ENCODE results near the gene SLC35E4. TPM values are rescaled to one million over a fixed set of nuclear protein-coding genes. Genes with fewer than 3 reads are reported as not detected.
"Not testable (repeated sequence)": the region's sequence is repeated elsewhere in the genome, so short reads cannot be mapped to it uniquely, and the experiment has no call there.

The SLC35E4 gene
- total and polyA plus RNA-seq, 2 experiments from 2014 or later: 1.4 to 5.5 TPM

- Histone ChIP-seq H3K36me3 (replicated peaks; ENCODE audit: insufficient read depth, low read depth) (no peaks in the 10 kb centered on the region), H3K9me2 (replicated peaks; ENCODE audit: insufficient read depth) (no peaks in the 10 kb centered on the region), H3K4me1 (ENCODE audit: insufficient read depth) (no peaks in the 10 kb centered on the region), H3K4me3 (no peak overlapping the region), H3K9me3 (ENCODE audit: low read depth) (no peaks in the 10 kb centered on the region), H3K27me3 (no peaks in the 10 kb centered on the region), H3K4me2 (no peak overlapping the region), H2AFZ (no peak overlapping the region), H3K79me2 (no peaks in the 10 kb centered on the region), H4K20me1 (ENCODE audit: insufficient read depth, poor library complexity, severe bottlenecking) (no peaks in the 10 kb centered on the region), H3K27ac (no peak overlapping the region)
- no peak for DNase-seq (ENCODE audit: low spot score)
- 91% methylated on average over 5 of the region's 5 CpGs for WGBS (ENCODE audit: low lambda C conversion rate, missing lambda C conversion rate)
- TF ChIP-seq EZH2 (IDR thresholded peaks at IDR 0.05; ENCODE audit: borderline replicate concordance) (no peak), EZH2phosphoT487 (IDR thresholded peaks at IDR 0.05; ENCODE audit: low read depth, severe bottlenecking, unreplicated experiment) (no peak), CTCF (IDR thresholded peaks at IDR 0.05; ENCODE audit: poor library complexity) (no peak)
Measured at GRCh38 chr22:30627471-30627870, 8.1 kb upstream of the SLC35E4 start.

- H3K4me2 ChIP-seq: no peak overlapping the region
- no peaks in the 10 kb centered on the region for H3K9me3 ChIP-seq (ENCODE audit: low read depth)
- DNase-seq (ENCODE audit: low spot score): no peak
- H2AFZ ChIP-seq: no peak overlapping the region
- H3K27me3 ChIP-seq: no peaks in the 10 kb centered on the region
- no peak overlapping the region for H3K4me3 ChIP-seq
- H3K79me2 ChIP-seq: no peaks in the 10 kb centered on the region
- 73% methylated on average over 4 of the region's 4 CpGs for WGBS (ENCODE audit: low lambda C conversion rate, missing lambda C conversion rate)
- no peak overlapping the region for H3K27ac ChIP-seq
- TF ChIP-seq CTCF (IDR thresholded peaks at IDR 0.05; ENCODE audit: poor library complexity): no peak
- no peak for TF ChIP-seq EZH2phosphoT487 (IDR thresholded peaks at IDR 0.05; ENCODE audit: low read depth, severe bottlenecking, unreplicated experiment)
- TF ChIP-seq EZH2 (IDR thresholded peaks at IDR 0.05; ENCODE audit: borderline replicate concordance): no peak
- no peaks in the 10 kb centered on the region for H3K4me1 ChIP-seq (ENCODE audit: insufficient read depth)
- H4K20me1 ChIP-seq (ENCODE audit: insufficient read depth, poor library complexity, severe bottlenecking): no peaks in the 10 kb centered on the region
- H3K36me3 ChIP-seq (replicated peaks; ENCODE audit: insufficient read depth, low read depth): no peaks in the 10 kb centered on the region
- H3K9me2 ChIP-seq (replicated peaks; ENCODE audit: insufficient read depth): no peaks in the 10 kb centered on the region
Measured at GRCh38 chr22:30628491-30628890, 7.1 kb upstream of the SLC35E4 start.

GRCh38 chr22:30631469-30631868 is 4.1 kb upstream of the SLC35E4 start:
- H3K9me3 ChIP-seq (ENCODE audit: low read depth); DNase-seq (ENCODE audit: low spot score); H3K79me2 ChIP-seq; H3K27ac ChIP-seq; H3K27me3 ChIP-seq; H3K4me3 ChIP-seq; H3K36me3 ChIP-seq (replicated peaks; ENCODE audit: insufficient read depth, low read depth); H3K9me2 ChIP-seq (replicated peaks; ENCODE audit: insufficient read depth); H3K4me2 ChIP-seq; H2AFZ ChIP-seq; H3K4me1 ChIP-seq (ENCODE audit: insufficient read depth); H4K20me1 ChIP-seq (ENCODE audit: insufficient read depth, poor library complexity, severe bottlenecking): not testable (repeated sequence)
- 100% methylated on average over 6 of the region's 31 CpGs for WGBS (ENCODE audit: low lambda C conversion rate, missing lambda C conversion rate)

GRCh38 chr22:30634471-30635233 is 929 bp upstream of the SLC35E4 start:
- peak overlapping the region; percentile 99 for H2AFZ ChIP-seq

More at GRCh38 chr22:30634471-30635233, 929 bp upstream of the SLC35E4 start:
- Histone ChIP-seq H3K9me3 (ENCODE audit: low read depth) (no peaks in the 10 kb centered on the region), H3K79me2 (no peaks in the 10 kb centered on the region), H4K20me1 (ENCODE audit: insufficient read depth, poor library complexity, severe bottlenecking) (no peaks in the 10 kb centered on the region), H3K4me3 (no peak overlapping the region), H3K4me2 (peak overlapping the region; percentile 100), H3K27ac (peak overlapping the region; percentile 52), H3K4me1 (ENCODE audit: insufficient read depth) (peaks cover 11% of the 10 kb centered on the region), H3K9me2 (replicated peaks; ENCODE audit: insufficient read depth) (no peaks in the 10 kb centered on the region), H3K36me3 (replicated peaks; ENCODE audit: insufficient read depth, low read depth) (no peaks in the 10 kb centered on the region), H3K27me3 (no peaks in the 10 kb centered on the region)
- WGBS (ENCODE audit: low lambda C conversion rate, missing lambda C conversion rate): 19% methylated on average over 28 of the region's 29 CpGs
- no peak for TF ChIP-seq EZH2 (IDR thresholded peaks at IDR 0.05; ENCODE audit: borderline replicate concordance)
- TF ChIP-seq CTCF (IDR thresholded peaks at IDR 0.05; ENCODE audit: poor library complexity): peak; percentile 97
- peak; percentile 93 for DNase-seq (ENCODE audit: low spot score)

All from hepatocyte (in vitro differentiated cells).